PC-9 (cell line): ENCODE measurements around the gene MCRIP1.

Experiments
- CTCF ChIP-seq: fragments of 200-600 bp; sonication (generic); conservative IDR thresholded peaks from 2 replicates; pipeline ENCODE4 v1.6.1; 2017; ENCODE audit warnings: mixed run types, antibody characterized with exemption, mild to moderate bottlenecking, moderate library complexity
- EZH2 ChIP-seq: fragments of 200-600 bp; sonication (generic); IDR thresholded peaks from 2 replicates; pipeline ENCODE4 v1.8.0; 2017; ENCODE audit warnings: antibody characterized with exemption, low read depth

- TF ChIP-seq CTCF = no peak
- no peak for TF ChIP-seq EZH2
Measured at GRCh38 chr17:81844327-81844851, 11.3 kb upstream of the MCRIP1 start.
